Subcutaneous adipose tissue (tissue), 4 donors: Measurements from ENCODE around the gene RIPOR2. TPM values are rescaled to one million over a fixed set of nuclear protein-coding genes. Genes with fewer than 3 reads are reported as not detected.

Experiments used
- CTCF ChIP-seq: fragments of 450-650 bp; IDR thresholded peaks from one replicate; pipeline ENCODE4 v1.5.1; 2016; ENCODE audit warnings: low read depth, mild to moderate bottlenecking, control low read depth, antibody characterized with exemption, moderate library complexity
- total RNA-seq, 4 donors: library from RNA; depleted of rRNA; stranded (reverse); fragments of >200 nt; gene quantifications; one replicate each; pipeline ENCODE4 v1.1.0, GENCODE V29; 2016

RIPOR2 gene
- total RNA-seq, 4 donors from 2014 or later = 7.9 to 36.1 (median 9.2) TPM

- no peak for TF ChIP-seq CTCF
These were observed 160.9 kb downstream of the RIPOR2 start, which contains the start of gene GMNN for GRCh38 chr6:24774696-24775519. Gene GMNN, plus strand, starts transcription at chr6:24774937. Its CDS starts 2,310 bp downstream, at chr6:24777247.

- no peak for TF ChIP-seq CTCF
These were observed 167.4 kb downstream of the RIPOR2 start for GRCh38 chr6:24768361-24768760.

- TF ChIP-seq CTCF = no peak
These were observed 168.9 kb downstream of the RIPOR2 start for GRCh38 chr6:24766680-24767462.

- no peak for TF ChIP-seq CTCF
These were observed 172.2 kb downstream of the RIPOR2 start for GRCh38 chr6:24763578-24763977.

GRCh38 chr6:24761851-24762250 is 173.9 kb downstream of the RIPOR2 start:
- TF ChIP-seq CTCF = no peak

- no peak for TF ChIP-seq CTCF
These were observed 174.4 kb downstream of the RIPOR2 start for GRCh38 chr6:24761193-24761835.

GRCh38 chr6:24760210-24760609 is 175.6 kb downstream of the RIPOR2 start:
- TF ChIP-seq CTCF = no peak
